CD4-positive, alpha-beta T cell treated with Interleukin-17A for 4 hours (primary cell): ENCODE measurements around the gene TNS3.

ENCODE experiments used
- DNase-seq: peaks from one replicate; pipeline ENCODE4 v3.0.0-alpha.2; 2020; ENCODE audit warnings: mixed read lengths

Gene TNS3

GRCh38 chr7:47580811-47581331, 1.0 kb downstream of the TNS3 start:
- DNase-seq: no peak

GRCh38 chr7:47580175-47580706, 1.7 kb downstream of the TNS3 start:
- no peak for DNase-seq

GRCh38 chr7:47579458-47579857, 2.5 kb downstream of the TNS3 start:
- no peak for DNase-seq

GRCh38 chr7:47578579-47579270, 3.2 kb downstream of the TNS3 start:
- DNase-seq: no peak

- no peak for DNase-seq
Observed at GRCh38 chr7:47577321-47577919, 4.5 kb downstream of the TNS3 start.

GRCh38 chr7:47576866-47577306, 5.0 kb downstream of the TNS3 start:
- no peak for DNase-seq

- DNase-seq: no peak
Observed at GRCh38 chr7:47576031-47576865, 5.7 kb downstream of the TNS3 start.

GRCh38 chr7:47574482-47575329, 7.2 kb downstream of the TNS3 start:
- DNase-seq: no peak

- DNase-seq: no peak
Observed at GRCh38 chr7:47573758-47574481, 8.0 kb downstream of the TNS3 start.

- no peak for DNase-seq
Observed at GRCh38 chr7:47572939-47573757, 8.8 kb downstream of the TNS3 start.

GRCh38 chr7:47572094-47572445, 9.8 kb downstream of the TNS3 start:
- no peak for DNase-seq

- no peak for DNase-seq
Observed at GRCh38 chr7:47571331-47572093, 10.4 kb downstream of the TNS3 start.

- no peak for DNase-seq
Observed at GRCh38 chr7:47570649-47571050, 11.3 kb downstream of the TNS3 start.

- DNase-seq: no peak
Observed at GRCh38 chr7:47568547-47568946, 13.4 kb downstream of the TNS3 start.

- no peak for DNase-seq
Observed at GRCh38 chr7:47568056-47568455, 13.9 kb downstream of the TNS3 start.

GRCh38 chr7:47565640-47566250, 16.2 kb downstream of the TNS3 start:
- DNase-seq: no peak

- no peak for DNase-seq
Observed at GRCh38 chr7:47563521-47563920, 18.4 kb downstream of the TNS3 start.

GRCh38 chr7:47561715-47562446, 20.0 kb downstream of the TNS3 start:
- no peak for DNase-seq
